Hypothalamus (tissue), 51 donors: ENCODE results near the gene IL9.

Experiments
- DNase-seq, 51 donors: peaks; one replicate each; lab custom pipeline; 2025; lab: John Stamatoyannopoulos, UW

IL9 gene

DNA sequence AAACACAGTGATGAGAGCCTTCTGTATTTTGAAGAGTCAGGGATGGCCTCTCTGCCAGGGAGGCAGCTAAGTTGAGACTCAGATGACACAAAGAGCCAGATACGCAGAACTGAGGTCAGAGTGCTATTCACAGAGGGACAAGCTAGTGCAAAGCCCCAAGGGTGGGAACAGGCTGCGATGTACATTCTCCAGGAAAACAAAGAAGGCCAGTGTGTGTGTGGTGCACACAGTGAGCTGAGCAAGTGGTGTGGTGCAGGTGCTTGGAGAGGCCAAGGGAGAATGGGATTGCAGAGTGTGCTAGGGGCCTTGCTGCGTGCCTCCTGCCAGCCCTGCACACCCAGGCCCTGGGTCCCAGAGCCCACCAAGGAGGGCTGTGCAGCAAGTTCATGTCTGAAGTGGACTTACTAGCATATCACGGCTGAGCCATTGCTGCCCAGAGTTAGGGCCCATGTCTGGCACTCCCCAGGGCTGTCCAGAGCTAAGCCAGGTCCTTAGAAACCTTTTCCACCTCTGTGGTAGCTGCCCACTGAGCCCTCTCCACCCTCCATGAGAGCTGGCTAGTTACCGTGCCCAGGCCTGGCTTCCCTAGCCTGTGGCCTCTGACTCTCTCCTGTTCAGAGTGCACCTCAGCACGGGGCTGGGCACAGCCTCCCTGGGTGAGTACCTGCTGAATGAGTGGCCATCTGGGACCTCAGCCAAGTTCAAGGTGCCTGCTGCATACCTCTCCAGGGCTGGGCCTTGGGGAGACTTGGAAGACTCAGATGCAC, 51.9 kb downstream of the IL9 start:
- DNase-seq = peak in 28 of 51 donors; percentile 10 to 79 (median 58)

DNA sequence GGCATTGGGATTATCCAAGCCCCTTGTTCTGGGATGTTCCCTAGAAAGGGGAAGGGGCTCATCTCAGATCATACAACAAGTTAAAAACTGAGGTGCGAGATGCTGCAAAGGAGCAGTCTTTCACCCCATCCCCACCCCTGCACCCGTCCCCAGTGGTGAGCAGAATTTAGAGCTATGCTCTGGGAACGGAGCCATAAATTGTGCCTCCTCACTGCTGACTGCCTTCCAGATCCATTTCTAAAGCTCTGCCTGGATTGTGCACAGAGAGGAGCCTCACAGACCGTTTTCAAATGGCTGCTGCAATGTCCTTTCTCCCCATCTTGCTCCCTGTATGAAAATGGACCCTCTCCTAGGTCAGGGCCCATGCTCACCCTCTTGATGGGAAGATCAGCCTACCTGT, 52.9 kb downstream of the IL9 start:
- peak in 24 of 51 donors; percentile 4 to 64 (median 28) for DNase-seq
